HUES64 (cell line): ENCODE measurements around the gene IDH3A.
"Not testable (repeated sequence)": the region's sequence is repeated elsewhere in the genome, so short reads cannot be mapped to it uniquely, and the experiment has no call there.

ENCODE experiments used
- H3K27ac ChIP-seq: 2 replicates; pipeline ENCODE4 v1.7.0; 2013; ENCODE audit warnings: low read depth, low read length, inconsistent platforms
- H3K27me3 ChIP-seq: 2 replicates; pipeline ENCODE4 v1.6.1; 2013; ENCODE audit warnings: mild to moderate bottlenecking, low read length; ENCODE audit not compliant: insufficient read depth
- H3K36me3 ChIP-seq: 2 replicates; pipeline ENCODE4 v1.6.1; 2013; ENCODE audit warnings: mild to moderate bottlenecking, low read length; ENCODE audit not compliant: insufficient read depth
- H3K4me1 ChIP-seq: 2 replicates; pipeline ENCODE4 v1.6.1; 2013; ENCODE audit warnings: mild to moderate bottlenecking, low read length, moderate library complexity; ENCODE audit not compliant: insufficient read depth
- H3K4me3 ChIP-seq: 2 replicates; pipeline ENCODE4 v1.5.1; 2013; ENCODE audit warnings: mild to moderate bottlenecking, low read length, moderate library complexity
- H3K9ac ChIP-seq: 2 replicates; pipeline ENCODE4 v1.6.1; 2013; ENCODE audit warnings: mild to moderate bottlenecking, low read depth, low read length
- H3K9me3 ChIP-seq: 2 replicates; pipeline ENCODE4 v1.6.1; 2013; ENCODE audit warnings: low read depth, low read length; ENCODE audit not compliant: insufficient read depth
- WGBS: fragments of 150-250, 120-280 bp; methylation state at CpG from one replicate; pipeline ENCODE4 v1.1.7; 2013; ENCODE audit warnings: missing lambda C conversion rate; 5-methylcytosine and 5-hydroxymethylcytosine counted together

Gene IDH3A

DNA sequence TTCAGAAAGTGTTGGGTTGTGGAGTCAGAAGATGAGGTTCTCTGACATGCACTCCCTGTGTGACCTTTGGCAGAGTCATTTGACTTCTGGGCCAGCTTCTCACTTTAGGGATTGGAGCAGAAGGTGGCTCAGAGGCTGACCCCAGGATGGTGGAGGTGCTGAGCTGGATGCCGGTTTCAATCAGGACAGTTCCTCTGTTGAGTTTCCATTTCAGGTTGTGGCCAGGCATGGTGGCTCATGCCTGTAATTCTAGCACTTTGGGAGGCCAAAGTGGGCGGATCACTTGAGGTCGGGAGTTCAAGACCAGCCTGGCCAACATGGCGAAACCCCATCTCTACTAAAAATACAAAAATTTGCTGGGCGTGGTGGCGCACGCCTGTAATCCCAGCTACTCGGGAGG is 1.9 kb downstream of the IDH3A start:
- WGBS = 96% methylated on average over 8 of the region's 8 CpGs

DNA sequence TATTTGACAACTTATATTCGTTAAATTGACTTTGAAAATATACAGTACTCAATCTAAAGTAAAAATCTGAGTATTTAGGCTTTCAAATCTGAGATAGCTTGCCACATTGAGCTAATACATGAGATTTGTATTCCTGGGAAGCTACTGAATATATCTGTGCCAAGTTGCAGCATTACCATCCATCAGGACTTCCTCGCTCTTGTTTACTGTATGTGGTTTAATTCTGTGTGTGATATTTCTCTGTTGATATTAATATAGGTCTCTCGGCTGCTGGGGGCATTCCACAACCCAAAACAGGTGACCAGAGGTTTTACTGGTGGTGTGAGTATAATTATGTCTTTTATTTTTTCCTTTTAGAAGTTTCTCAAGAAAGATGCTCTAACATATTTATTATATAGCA is 5.8 kb downstream of the IDH3A start:
- no peak overlapping the region for H3K27ac ChIP-seq
- WGBS = 89% methylated on average over 2 of the region's 3 CpGs
- no peak overlapping the region for H3K9ac ChIP-seq
- no peaks in the 10 kb centered on the region for H3K9me3 ChIP-seq
- H3K36me3 ChIP-seq = peaks cover 7% of the 10 kb centered on the region
- no peak overlapping the region for H3K4me3 ChIP-seq
- H3K27me3 ChIP-seq = peaks cover 12% of the 10 kb centered on the region
- H3K4me1 ChIP-seq = peaks cover 26% of the 10 kb centered on the region

More for the DNA sequence above, 1.9 kb downstream of the IDH3A start:
- H3K9ac ChIP-seq, H3K9me3 ChIP-seq, H3K4me3 ChIP-seq, H3K36me3 ChIP-seq, H3K27ac ChIP-seq: not testable (repeated sequence)
- Histone ChIP-seq H3K27me3 (peaks cover 17% of the 10 kb centered on the region), H3K4me1 (peaks cover 12% of the 10 kb centered on the region)

- peaks cover 7% of the 10 kb centered on the region; the same call in 1 of the 2 replicates for H3K27me3 ChIP-seq
- no peaks in the 10 kb centered on the region for H3K9me3 ChIP-seq
- no peak overlapping the region for H3K4me3 ChIP-seq
- H3K9ac ChIP-seq = no peak overlapping the region
- no peak overlapping the region for H3K27ac ChIP-seq
- peaks cover 10% of the 10 kb centered on the region for H3K36me3 ChIP-seq
- 95% methylated on average over 4 of the region's 4 CpGs for WGBS
- H3K4me1 ChIP-seq = peaks cover 26% of the 10 kb centered on the region
Measured at GRCh38 chr15:78155355-78155939, 6.3 kb downstream of the IDH3A start.

DNA sequence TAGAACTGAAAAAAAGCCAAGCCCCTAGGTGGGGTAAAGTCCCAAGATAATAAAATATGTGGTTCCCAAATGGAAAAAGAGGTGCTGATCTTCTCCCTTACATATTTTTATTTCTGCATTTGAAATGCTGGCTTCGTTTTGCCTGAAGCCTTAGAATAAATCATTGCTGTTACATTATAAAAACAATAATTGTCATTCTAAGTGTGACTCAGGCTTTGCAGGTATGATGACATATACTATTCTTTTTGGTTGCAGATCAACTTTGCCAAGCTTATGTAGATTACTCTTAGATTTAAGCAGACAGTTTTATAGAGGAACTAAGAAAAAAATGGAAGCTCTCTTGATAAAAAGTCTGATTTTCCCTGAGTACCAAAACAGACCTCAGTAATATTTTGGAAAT is 7.5 kb downstream of the IDH3A start:
- no peak overlapping the region for H3K4me3 ChIP-seq

GRCh38 chr15:78157203-78157602 is 8.0 kb downstream of the IDH3A start:
- Histone ChIP-seq H3K27me3 (no peaks in the 10 kb centered on the region), H3K4me3 (no peak overlapping the region), H3K9ac (no peak overlapping the region), H3K36me3 (peaks cover 23% of the 10 kb centered on the region), H3K4me1 (peaks cover 26% of the 10 kb centered on the region), H3K27ac (peak overlapping the region; percentile 53; the same call in 1 of the 2 replicates), H3K9me3 (no peaks in the 10 kb centered on the region)
- WGBS = 28% methylated on average over 2 of the region's 2 CpGs

More for the DNA sequence above, 7.5 kb downstream of the IDH3A start:
- Histone ChIP-seq H3K9ac (no peak overlapping the region), H3K27ac (peak overlapping the region; percentile 53; the same call in 1 of the 2 replicates), H3K4me1 (peaks cover 26% of the 10 kb centered on the region), H3K36me3 (peaks cover 18% of the 10 kb centered on the region), H3K9me3 (no peaks in the 10 kb centered on the region), H3K27me3 (no peaks in the 10 kb centered on the region)
- no CpG with 5 or more reads among the region's 1 CpG for WGBS

- peaks cover 35% of the 10 kb centered on the region for H3K36me3 ChIP-seq
Measured at GRCh38 chr15:78159395-78159794, 10.2 kb downstream of the IDH3A start.

GRCh38 chr15:78162038-78162437 is 12.9 kb downstream of the IDH3A start:
- Histone ChIP-seq H3K27me3 (no peaks in the 10 kb centered on the region), H3K4me1 (peaks cover 10% of the 10 kb centered on the region; the same call in 1 of the 2 replicates), H3K9ac (no peak overlapping the region), H3K9me3 (no peaks in the 10 kb centered on the region), H3K4me3 (no peak overlapping the region), H3K27ac (no peak overlapping the region), H3K36me3 (peaks cover 59% of the 10 kb centered on the region)
- 96% methylated on average over 13 of the region's 13 CpGs for WGBS

More at GRCh38 chr15:78159395-78159794, 10.2 kb downstream of the IDH3A start:
- H3K9me3 ChIP-seq = no peaks in the 10 kb centered on the region
- H3K4me1 ChIP-seq = peaks cover 26% of the 10 kb centered on the region
- H3K4me3 ChIP-seq = no peak overlapping the region
- no peak overlapping the region for H3K27ac ChIP-seq
- no peaks in the 10 kb centered on the region for H3K27me3 ChIP-seq
- H3K9ac ChIP-seq = no peak overlapping the region
- WGBS = over 99% methylated on average over 3 of the region's 3 CpGs

DNA sequence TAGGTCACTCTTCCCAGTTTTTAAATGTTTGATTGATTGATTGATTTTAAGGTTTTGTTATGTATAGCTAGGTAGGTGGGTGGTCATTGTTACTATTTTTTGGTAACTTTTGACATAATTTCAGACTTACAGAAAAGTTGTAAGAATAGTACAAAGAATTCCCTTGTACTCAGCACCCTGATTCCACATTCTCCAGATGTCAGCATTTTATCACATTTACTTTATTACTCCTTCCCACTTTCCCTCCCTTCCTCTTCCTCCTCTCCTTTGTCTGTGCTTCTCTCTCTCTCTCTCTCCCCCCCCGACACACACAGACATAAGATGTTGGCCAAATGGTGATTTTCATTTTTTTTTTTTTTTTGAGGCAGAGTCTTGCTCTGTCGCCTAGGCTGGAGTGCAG is 14.8 kb downstream of the IDH3A start:
- no CpG with 5 or more reads among the region's 2 CpGs for WGBS
- Histone ChIP-seq H3K36me3 (peaks cover 73% of the 10 kb centered on the region), H3K4me1 (no peaks in the 10 kb centered on the region), H3K4me3 (no peak overlapping the region), H3K9me3 (no peaks in the 10 kb centered on the region), H3K9ac (no peak overlapping the region), H3K27ac (no peak overlapping the region), H3K27me3 (no peaks in the 10 kb centered on the region)

- Histone ChIP-seq H3K4me3 (no peak overlapping the region), H3K27ac (no peak overlapping the region), H3K27me3 (no peaks in the 10 kb centered on the region), H3K9ac (no peak overlapping the region), H3K4me1 (no peaks in the 10 kb centered on the region), H3K36me3 (peaks cover 81% of the 10 kb centered on the region), H3K9me3 (no peaks in the 10 kb centered on the region)
- WGBS = 96% methylated on average over 10 of the region's 10 CpGs
Measured at GRCh38 chr15:78167227-78167888, 18.2 kb downstream of the IDH3A start.

DNA sequence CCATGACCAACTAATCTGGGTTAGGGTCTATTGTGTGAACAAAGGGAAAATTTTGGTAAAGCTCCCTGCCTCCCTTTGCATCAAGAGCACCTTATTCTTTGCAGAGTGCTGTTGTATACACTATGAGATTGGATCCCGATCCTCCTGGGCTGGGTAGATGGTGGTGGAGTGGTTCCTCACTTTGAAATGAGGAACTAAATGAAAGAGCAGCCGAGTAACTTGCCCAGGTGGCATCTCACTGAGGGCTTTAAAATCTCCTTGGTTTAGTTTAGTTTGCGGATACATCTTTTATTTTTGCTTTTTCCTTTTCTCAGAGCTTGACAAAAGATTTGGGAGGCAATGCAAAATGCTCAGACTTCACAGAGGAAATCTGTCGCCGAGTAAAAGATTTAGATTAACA is 19.4 kb downstream of the IDH3A start:
- H3K27me3 ChIP-seq = no peaks in the 10 kb centered on the region
- no peaks in the 10 kb centered on the region for H3K4me1 ChIP-seq
- no peak overlapping the region for H3K9ac ChIP-seq
- no peaks in the 10 kb centered on the region for H3K9me3 ChIP-seq
- H3K4me3 ChIP-seq = no peak overlapping the region
- 94% methylated on average over 5 of the region's 5 CpGs for WGBS
- H3K27ac ChIP-seq = no peak overlapping the region
- peaks cover 76% of the 10 kb centered on the region for H3K36me3 ChIP-seq

GRCh38 chr15:78170848-78171773 is 21.9 kb downstream of the IDH3A start:
- 96% methylated on average over 17 of the region's 17 CpGs for WGBS
- Histone ChIP-seq H3K27ac (no peak overlapping the region), H3K4me3 (no peak overlapping the region), H3K9ac (no peak overlapping the region), H3K36me3 (peaks cover 55% of the 10 kb centered on the region), H3K9me3 (no peaks in the 10 kb centered on the region), H3K4me1 (no peaks in the 10 kb centered on the region), H3K27me3 (no peaks in the 10 kb centered on the region)
